Stimulated activated naive CD4-positive, alpha-beta T cell treated with Interleukin-2 at 50 U/mL for 16 hours (primary cell): ENCODE data around the gene STK17B.
"Not testable (repeated sequence)": the region's sequence is repeated elsewhere in the genome, so short reads cannot be mapped to it uniquely, and the experiment has no call there.

Experiments
- DNase-seq: peaks from one replicate; lab custom pipeline; 2025; lab: John Stamatoyannopoulos, UW

Gene STK17B

DNA sequence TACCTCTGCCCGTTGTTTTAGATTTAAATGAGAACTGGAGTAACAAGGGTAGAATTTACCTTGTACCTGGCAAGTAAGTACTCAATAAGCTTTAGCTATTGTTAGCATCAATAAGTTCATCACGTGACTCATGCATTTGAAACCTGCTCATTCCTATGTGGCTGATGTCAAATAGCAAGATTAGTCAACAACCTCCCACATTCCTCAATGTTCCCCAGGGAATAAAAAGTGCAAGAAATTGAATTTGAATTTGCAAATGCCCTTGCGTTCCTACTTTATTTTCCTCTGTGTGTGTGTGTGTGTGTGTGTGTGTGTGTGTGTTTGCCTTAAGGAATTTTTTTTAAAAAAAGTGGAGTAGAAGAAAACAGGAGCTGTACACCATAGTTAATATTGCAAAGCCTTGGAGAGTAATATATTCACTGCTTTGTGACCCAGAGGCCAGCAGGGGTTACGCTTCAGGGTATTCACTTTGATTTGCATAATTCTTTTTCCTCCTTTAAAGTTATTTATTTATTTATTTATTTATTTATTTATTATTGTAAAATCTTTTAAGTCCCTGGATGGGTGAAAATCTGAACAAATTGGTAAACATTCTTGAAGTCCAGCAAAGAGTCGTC is 58.9 kb downstream of the STK17B start:
- no peak for DNase-seq

DNA sequence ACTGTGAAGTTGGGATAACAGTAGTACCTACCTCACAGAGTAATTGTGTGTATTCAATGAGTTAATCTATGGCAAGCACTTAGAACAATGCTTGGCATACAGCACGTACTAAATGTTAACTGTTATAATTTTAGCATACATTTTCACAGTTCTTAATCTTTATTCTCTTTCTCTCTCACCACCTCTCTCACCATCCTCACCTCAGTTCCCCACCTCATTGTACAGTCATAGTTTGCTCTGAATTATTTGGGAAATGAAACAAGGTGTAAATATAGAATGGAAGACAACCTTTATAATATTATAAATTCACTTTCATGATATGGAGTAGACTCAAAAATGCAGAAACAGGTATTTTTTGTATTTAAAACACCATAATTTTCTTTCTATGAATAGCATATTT is 62.8 kb downstream of the STK17B start:
- DNase-seq, result no peak

DNA sequence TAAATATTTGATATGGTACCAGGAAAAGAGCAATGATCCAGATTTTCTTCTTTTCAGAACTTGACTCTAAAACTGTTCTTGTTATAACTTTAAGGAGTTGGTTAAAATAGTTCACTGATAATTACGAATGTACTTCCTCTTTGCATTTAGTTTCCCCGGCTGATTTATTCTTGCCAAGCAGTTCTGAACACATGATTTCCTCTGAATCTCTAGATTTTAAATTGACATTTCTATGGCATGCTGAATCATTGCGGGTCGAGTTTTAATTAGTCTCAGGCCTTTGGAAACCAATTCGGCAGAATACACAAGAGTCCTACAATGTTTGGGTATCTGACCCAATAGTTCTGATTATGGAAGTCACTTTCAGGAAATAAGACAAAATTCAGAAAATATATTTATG is 65.4 kb downstream of the STK17B start:
- DNase-seq, result no peak

DNA sequence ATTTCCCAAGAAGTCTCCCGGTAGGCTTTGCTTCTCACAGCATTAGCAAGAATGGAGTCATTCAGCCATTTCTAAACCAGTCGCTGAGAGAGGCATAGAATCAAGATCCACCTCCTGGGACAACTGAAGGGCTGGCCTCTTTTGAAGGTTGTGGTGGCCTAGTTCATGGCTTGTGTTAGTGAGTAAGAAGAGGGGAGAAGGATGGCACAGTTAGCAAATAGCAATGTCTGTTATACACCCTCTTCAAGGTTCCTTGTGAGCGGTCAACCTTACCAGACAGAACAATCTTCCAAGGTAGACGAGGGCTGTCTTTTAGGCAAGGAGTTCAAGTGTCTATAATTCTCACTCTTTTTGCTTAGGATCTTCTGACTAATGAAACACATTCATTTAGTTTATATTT is 67.3 kb downstream of the STK17B start:
- no peak for DNase-seq

DNA sequence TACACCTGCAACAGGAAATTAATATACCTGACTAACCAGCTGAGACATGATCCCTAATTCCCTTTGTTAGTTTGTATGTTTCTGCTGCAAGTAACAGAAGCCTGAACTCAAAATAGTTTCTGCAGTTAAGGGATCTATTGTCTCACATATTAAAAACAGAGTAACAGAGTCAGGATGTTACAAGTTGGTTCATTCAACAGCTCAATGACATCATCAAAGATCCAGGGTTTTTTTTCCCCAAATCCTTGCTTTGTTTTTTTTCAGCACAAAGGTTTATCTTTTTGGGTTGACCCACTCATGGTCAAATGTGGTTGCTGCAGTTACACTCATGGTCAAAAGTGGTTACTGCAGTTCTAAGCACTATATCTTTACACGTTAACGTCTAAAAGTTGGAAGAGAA is 67.8 kb downstream of the STK17B start:
- no peak for DNase-seq

DNA sequence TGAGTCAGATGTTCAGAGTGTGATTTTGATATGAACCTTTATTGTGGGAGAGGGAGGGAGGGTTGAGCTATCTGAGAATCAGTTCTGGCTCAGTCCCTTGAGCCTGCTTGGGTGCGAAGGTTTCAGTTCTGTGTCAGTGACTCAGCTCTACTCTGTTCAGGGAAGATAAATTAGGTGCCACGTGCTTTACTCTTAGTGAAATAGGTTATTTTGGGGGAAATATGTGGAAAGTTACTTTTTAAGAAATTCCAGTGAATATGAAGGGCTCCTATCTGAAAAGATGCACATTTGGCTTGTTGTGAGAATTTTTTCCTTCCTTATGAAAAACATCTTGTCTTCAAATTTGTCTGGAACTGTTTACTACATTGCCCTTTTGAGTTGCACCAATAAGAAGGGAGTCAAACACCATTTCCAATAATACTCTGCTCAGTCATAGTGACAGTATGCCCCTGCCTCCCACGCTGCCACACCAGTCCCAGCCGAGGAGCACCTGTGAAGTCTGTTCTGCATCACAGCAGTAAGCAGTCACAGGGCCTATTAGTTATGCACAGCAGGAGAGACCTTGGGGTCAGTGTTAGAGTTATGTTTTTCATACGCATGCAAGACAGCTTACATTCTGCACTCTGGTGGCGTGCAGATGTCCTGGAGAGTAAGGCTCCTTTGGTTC is 69.9 kb downstream of the STK17B start:
- DNase-seq, result peak; percentile 4

DNA sequence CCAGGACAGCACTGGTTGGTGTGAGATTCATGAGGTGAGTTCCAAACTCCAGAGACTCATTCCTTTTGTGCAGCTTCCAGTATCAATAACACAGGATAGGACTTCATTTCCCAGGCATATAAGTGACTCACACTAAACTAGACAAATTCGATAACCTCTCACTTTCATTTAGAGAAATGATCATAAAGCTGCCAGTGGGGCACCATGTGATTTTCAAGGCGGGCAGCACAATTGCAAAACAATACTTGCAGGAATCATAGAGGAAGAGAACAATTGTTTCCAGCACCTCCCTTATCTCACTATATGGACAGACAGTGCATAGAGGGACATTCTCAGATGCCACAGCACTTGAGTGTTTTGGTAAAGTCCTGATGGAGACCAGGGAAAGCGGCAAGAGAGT is 71.5 kb downstream of the STK17B start:
- DNase-seq, result no peak

DNA sequence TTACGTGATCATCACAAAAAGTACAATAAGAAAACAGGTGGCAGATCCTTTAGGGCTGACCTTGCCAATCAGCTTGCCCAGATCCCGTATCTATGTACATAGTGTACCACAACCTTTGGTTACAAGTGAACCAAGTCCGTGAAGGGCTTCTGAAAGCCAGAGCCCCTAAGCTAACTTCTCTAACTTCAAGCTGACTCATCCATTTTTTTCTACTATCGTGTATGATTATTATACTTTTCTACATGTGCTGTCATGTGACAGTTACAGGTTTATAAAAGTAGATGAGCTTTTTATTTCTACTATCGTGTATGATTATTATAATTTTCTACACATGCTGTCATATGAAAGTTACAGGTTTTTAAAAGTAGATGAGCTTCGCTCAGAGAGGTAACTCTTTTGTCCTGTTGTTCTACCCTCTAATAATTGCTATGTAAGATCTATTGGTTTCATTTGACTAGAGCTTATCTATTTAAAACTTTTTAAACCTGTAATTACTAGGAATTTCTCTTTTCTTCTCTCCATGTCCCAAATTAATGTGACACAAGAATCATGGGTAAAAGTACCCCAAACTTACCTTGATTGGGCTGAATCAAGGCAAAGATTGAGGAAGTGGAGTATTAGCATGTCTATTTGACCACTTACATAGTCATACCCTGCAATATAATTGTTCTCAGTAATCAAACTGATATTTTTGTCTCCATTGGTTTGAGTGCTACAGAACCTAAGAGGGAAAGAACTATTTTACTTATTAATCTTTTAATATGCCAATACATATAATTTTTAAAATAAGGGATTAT is 73.3 kb downstream of the STK17B start:
- no peak for DNase-seq

DNA sequence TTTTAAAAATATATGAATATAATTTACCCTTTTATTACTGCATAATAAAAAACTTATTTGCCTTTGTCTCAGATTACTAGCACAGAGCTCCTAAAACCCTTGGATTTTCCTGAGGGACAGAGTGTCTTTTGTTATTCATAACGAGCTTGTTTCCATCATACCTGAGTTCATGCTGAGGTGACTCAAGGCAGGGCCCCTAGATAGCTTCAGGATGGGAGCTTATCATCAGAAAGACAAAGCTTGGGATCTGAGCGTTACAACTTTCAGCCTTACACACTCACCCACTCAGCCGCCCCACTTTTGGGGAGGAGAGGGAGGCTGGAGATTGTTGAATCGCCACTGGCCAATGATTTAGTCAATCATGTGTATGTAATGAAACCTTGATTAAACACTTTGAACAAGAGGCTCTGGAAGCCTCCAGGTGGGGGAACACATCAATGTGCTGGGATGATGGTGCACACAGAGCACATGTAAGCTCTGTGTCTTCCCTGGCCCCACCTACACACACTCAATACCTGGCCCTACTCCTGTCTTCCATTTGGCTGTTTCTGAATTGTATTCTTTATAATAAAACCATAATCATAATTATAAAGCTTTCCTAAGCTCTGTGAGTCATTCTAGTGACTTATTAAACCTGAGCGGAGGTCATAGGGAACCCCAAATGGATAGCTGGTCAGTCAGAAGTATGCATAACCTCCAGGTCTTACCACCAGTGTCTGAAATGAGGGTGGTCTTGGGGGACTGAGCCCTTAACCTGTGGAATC is 74.2 kb downstream of the STK17B start:
- no peak for DNase-seq

DNA sequence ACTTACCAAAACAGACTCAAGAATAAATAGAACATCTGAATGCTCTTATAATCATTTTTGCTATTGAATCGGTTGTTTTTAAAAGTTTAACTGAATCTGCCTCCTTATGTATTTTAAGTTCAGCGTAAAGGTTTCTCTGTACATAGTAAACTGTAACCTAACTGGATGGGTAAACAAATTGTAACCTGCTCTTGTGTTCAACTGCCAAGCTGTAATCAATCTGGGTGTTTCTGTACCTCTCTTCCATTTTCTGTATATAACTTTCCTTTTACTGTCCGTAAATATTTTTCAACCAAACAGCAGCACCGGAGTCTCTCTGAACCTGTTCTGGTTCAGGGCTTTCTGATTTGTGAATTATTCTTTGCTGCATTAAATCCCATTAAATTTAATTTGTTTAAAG is 75.1 kb downstream of the STK17B start:
- no peak for DNase-seq

DNA sequence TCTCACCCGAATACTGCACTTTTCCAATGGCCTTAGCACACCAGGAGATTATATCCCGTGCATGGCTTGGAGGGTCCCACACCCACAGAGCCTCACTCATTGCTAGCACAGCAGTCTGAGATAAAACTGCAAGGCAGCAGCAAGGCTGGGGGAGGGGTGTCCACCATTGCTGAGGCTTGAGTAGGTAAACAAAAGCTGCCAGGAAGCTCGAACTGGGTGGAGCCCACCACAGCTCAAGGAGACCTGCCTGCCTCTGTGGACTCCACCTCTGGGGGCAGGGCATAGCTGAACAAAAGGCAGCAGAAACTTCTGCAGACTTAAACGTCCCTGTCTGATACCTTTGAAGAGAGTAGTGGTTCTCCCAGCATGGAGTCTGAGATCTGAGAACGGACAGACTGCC is 81.9 kb downstream of the STK17B start:
- not testable (repeated sequence) for DNase-seq

DNA sequence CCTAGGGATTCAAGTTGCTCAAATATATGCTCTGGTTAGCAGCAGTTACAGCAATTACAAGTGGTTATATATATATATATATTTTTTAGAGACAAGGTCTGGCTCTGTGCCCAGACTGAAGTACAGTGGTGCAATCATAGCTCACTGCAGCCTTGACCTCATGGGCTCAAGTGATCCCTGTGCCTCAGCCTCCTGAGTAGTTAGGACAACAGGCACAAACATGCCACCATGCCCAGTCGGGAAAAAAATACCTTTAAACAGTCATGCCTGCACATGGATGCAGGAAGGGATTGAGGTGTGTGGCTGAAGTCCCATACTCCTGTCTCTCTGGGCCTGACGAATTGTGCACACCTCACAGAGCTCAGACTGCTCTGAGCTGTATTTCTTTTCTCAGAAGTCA is 83.2 kb downstream of the STK17B start:
- DNase-seq, result no peak

DNA sequence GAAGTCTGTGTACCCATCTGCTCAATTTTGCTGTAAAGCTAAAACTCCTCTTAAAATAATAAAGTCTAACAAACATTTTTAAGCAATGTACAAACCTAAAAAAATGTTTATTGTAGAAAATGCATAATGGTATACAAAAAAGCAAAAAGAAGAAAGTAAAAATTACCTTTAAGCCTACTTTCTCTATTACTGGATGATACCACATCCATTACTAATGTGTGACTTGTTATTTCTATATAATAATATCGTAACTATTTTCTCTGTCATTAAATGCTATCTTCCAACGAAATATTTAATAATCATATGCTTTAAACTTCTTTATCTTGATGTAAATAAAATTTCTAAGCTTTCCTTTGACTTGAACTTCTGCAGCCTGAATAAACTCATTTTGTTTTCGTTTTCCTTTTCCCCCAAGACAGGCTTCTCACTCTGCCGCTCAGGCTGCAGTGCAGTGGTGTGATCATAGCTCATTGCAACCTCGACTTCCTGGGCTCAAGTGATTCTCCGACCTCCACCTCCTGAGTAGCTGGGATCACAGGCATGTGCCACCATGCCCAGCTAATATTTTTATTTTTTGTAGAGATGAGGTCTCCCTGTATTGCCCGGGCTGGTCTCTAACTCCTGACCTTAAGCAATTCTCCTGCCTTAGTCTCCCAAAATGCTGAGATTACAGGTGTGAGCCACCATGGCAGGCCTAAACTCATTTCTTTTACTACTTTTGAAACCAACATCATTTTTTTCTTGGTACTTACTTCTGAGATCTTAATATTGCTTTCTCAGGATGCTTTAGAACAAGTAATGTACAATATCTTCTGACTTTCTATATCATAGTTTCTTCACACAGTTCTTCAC is 84.6 kb downstream of the STK17B start:
- no peak for DNase-seq

DNA sequence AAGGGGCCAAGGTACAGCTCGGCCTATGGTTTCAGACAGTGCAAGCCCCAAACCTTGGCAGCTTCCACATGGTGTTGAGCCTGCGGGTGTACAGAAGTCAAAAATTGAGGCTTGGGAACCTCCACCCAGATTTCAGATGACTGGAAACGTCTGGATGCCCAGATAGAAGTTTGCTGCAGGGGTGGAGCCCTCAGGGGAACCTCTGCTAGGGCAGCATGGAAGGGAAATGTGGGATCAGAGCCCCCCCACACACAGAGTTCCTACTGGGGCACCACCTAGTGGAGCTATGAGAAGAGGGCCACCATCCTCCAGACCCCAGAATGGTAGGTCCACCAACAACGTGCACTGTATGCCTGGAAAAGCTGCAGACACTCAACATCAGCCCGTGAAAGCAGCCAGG is 87.8 kb downstream of the STK17B start:
- no peak for DNase-seq
